OCI-LY1 (cell line): ENCODE results near the gene TFAP2E.

Source experiments
- H2AFZ ChIP-seq: fragments of 200-600 bp; sonication (generic), shearing (Covaris generic); 2 replicates; pipeline ENCODE4 v1.6.0; 2014; ENCODE audit warnings: antibody characterized with exemption, mild to moderate bottlenecking, low read length
- H3F3A ChIP-seq: fragments of 200-600 bp; sonication (generic), shearing (Covaris generic); 2 replicates; pipeline ENCODE4 v1.6.0; 2014; ENCODE audit warnings: mild to moderate bottlenecking, antibody characterized with exemption, low read length, moderate library complexity; ENCODE audit not compliant: insufficient read depth
- H3K27ac ChIP-seq: fragments of 200-600 bp; sonication (generic); 2 replicates; pipeline ENCODE4 v1.5.1; 2014; ENCODE audit warnings: low read length, mixed run types, mild to moderate bottlenecking, low read depth; ENCODE audit not compliant: poor library complexity, severe bottlenecking
- H3K27me3 ChIP-seq: fragments of 200-600 bp; sonication (generic); 2 replicates; pipeline ENCODE4 v1.6.0; 2014; ENCODE audit warnings: antibody characterized with exemption, mild to moderate bottlenecking, low read length, moderate library complexity; ENCODE audit not compliant: insufficient read depth
- H3K36me3 ChIP-seq: fragments of 200-600 bp; sonication (generic); 2 replicates; pipeline ENCODE4 v1.6.1; 2014; ENCODE audit warnings: mild to moderate bottlenecking, antibody characterized with exemption, low read length, moderate library complexity, mixed read lengths; ENCODE audit not compliant: insufficient read depth
- H3K4me1 ChIP-seq: fragments of 200-600 bp; sonication (generic); 2 replicates; pipeline ENCODE4 v1.5.1; 2014; ENCODE audit warnings: mild to moderate bottlenecking, low read length, moderate library complexity; ENCODE audit not compliant: insufficient read depth, severe bottlenecking
- H3K4me2 ChIP-seq: fragments of 200-600 bp; sonication (generic), shearing (Covaris generic); 2 replicates; pipeline ENCODE4 v1.6.1; 2014; ENCODE audit warnings: low read length
- H3K4me3 ChIP-seq: fragments of 200-600 bp; sonication (generic); 2 replicates; pipeline ENCODE4 v1.5.1; 2014; ENCODE audit warnings: low read length, low read depth, mild to moderate bottlenecking, mixed read lengths; ENCODE audit not compliant: poor library complexity, severe bottlenecking
- H3K79me2 ChIP-seq: fragments of 200-600 bp; shearing (Covaris generic); 2 replicates; pipeline ENCODE4 v1.6.1; 2016; ENCODE audit warnings: mixed run types, low read length, mixed read lengths; ENCODE audit not compliant: insufficient read depth
- H3K9ac ChIP-seq: fragments of 200-600 bp; sonication (generic), shearing (Covaris generic); 2 replicates; pipeline ENCODE4 v1.6.1; 2014; ENCODE audit warnings: mild to moderate bottlenecking, low read length, mixed read lengths
- H3K9me2 ChIP-seq: fragments of 200-600 bp; sonication (generic), shearing (Covaris generic); 2 replicates; pipeline ENCODE4 v1.6.1; 2014; ENCODE audit warnings: low read depth, mild to moderate bottlenecking, low read length, mixed read lengths
- H3K9me3 ChIP-seq: fragments of 200-600 bp; shearing (Covaris generic); 2 replicates; pipeline ENCODE4 v1.6.1; 2014; ENCODE audit warnings: low read length, mixed read lengths
- H4K20me1 ChIP-seq: fragments of 200-600 bp; sonication (generic), shearing (Covaris generic); 2 replicates; pipeline ENCODE4 v1.6.0; 2016; ENCODE audit warnings: mild to moderate bottlenecking, low read length; ENCODE audit not compliant: insufficient read depth
- CTCF ChIP-seq: fragments of 200-600 bp; sonication (generic), shearing (Covaris generic); IDR thresholded peaks from 2 replicates; pipeline ENCODE4 v1.5.1; 2017; ENCODE audit warnings: mild to moderate bottlenecking, antibody characterized with exemption, low read length, moderate library complexity, mixed read lengths
- EZH2 ChIP-seq: fragments of 200-600 bp; sonication (generic), shearing (Covaris generic); IDR thresholded peaks from 2 replicates; pipeline ENCODE4 v1.8.0; 2017; ENCODE audit warnings: borderline replicate concordance, mixed run types, mild to moderate bottlenecking, antibody characterized with exemption, low read length, moderate library complexity, mixed read lengths

The TFAP2E gene

DNA sequence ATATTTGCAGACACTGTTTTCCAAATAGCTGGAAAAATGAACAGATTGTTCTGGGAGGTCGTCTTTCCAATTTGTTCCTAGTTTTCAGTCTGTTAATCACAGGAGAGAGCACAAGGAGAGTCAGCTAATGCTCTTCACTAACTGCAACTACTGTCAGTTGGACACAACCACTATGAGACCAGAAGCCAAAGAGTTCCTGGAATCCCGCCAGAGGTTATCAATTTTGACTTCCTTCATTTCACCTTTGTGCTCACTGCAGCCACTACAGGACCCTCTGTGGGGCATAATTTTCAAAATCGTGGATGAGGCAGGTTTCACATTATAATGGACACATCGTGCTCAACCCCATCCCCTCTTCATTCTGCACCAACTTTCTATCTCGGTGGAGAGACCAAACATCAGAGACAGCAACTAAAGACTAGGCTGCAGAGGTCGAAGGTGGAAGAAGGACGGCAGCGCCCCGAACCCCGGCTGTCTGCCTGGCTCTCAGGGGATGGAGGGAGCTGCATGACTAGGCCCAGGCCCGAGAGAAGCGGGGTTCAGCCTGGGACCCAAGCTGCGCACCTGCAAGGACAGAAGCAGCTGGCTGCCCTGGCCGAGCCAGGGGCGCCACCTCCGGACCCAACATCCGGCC is 16.5 kb upstream of the TFAP2E start:
- no peak for TF ChIP-seq EZH2
- peaks cover 20% of the 10 kb centered on the region for H3K36me3 ChIP-seq
- H3F3A ChIP-seq: peaks cover 6% of the 10 kb centered on the region; the same call in 1 of the 2 replicates
- peaks cover 39% of the 10 kb centered on the region for H3K4me1 ChIP-seq
- H3K9me3 ChIP-seq: no peaks in the 10 kb centered on the region
- peak overlapping the region; percentile 88 for H3K4me3 ChIP-seq
- H3K79me2 ChIP-seq: no peaks in the 10 kb centered on the region; the same call in 1 of the 2 replicates
- H3K27ac ChIP-seq: peak overlapping the region; percentile 79
- H3K9me2 ChIP-seq: no peaks in the 10 kb centered on the region
- H3K9ac ChIP-seq: peak overlapping the region; percentile 82
- peak overlapping the region; percentile 93 for H3K4me2 ChIP-seq
- no peak overlapping the region for H2AFZ ChIP-seq
- no peaks in the 10 kb centered on the region for H4K20me1 ChIP-seq
- H3K27me3 ChIP-seq: no peaks in the 10 kb centered on the region

DNA sequence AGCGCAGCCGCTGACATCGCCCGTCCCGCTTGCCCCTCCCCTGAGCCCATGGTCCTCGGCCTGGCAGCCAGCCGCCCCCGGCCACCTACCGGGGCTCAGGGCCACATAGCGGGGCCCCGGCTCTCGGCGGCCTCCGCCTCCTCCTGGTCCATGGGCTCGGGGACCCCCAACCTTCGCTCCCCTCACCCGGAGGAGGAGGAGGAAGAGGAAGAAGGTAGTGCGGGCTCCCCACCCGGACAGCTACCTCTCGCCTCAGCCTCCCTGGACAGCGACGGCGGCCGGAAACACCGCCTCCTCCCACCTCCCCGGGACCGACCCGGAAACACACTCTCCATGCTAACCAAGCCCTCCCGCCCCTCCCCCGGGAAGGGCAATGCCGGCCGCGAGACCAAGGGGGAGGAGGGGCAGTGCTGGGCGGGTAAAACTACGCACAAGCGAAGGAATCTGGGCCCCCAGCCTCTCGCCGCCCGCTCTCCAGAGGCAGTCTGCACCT is 15.9 kb upstream of the TFAP2E start, which contains the start of gene KIAA0319L:
KIAA0319L (minus strand) TSS at position 286 of the 493 bp plus-strand sequence. CDS start 2,912 bp downstream, outside the sequence.
- H3K27me3 ChIP-seq: no peaks in the 10 kb centered on the region
- no peaks in the 10 kb centered on the region; the same call in 1 of the 2 replicates for H3K79me2 ChIP-seq
- TF ChIP-seq EZH2 (no peak), CTCF (no peak)
- H4K20me1 ChIP-seq: no peaks in the 10 kb centered on the region
- peak within 1 kb of the TSS; percentile 79 for H3K27ac ChIP-seq
- H3K9me2 ChIP-seq: no peaks in the 10 kb centered on the region
- peaks cover 6% of the 10 kb centered on the region; the same call in 1 of the 2 replicates for H3F3A ChIP-seq
- H3K9me3 ChIP-seq: no peaks in the 10 kb centered on the region
- H3K4me3 ChIP-seq: peak within 1 kb of the TSS; percentile 88
- H3K4me1 ChIP-seq: peaks cover 39% of the 10 kb centered on the region
- H3K36me3 ChIP-seq: peaks cover 14% of the 10 kb centered on the region
- peak within 1 kb of the TSS; percentile 82 for H3K9ac ChIP-seq
- peak within 1 kb of the TSS; percentile 17; the same call in 1 of the 2 replicates for H2AFZ ChIP-seq
- peak within 1 kb of the TSS; percentile 93 for H3K4me2 ChIP-seq

- H3K79me2 ChIP-seq: no peaks in the 10 kb centered on the region; the same call in 1 of the 2 replicates
Measured at GRCh38 chr1:35557611-35558373, 15.3 kb upstream of the TFAP2E start, which contains the start of gene NCDN. NCDN (plus strand) TSS chr1:35557799; CDS start chr1:35558191, 392 bp downstream.

More at GRCh38 chr1:35557611-35558373, 15.3 kb upstream of the TFAP2E start, which contains the start of gene NCDN:
- Histone ChIP-seq H2AFZ (peak within 1 kb of the TSS; percentile 17; the same call in 1 of the 2 replicates), H3K9me3 (no peaks in the 10 kb centered on the region), H3K36me3 (peaks cover 15% of the 10 kb centered on the region; the same call in 1 of the 2 replicates), H3K4me3 (peak within 1 kb of the TSS; percentile 88), H3K9ac (peak within 1 kb of the TSS; percentile 82), H4K20me1 (no peaks in the 10 kb centered on the region), H3K27ac (peak within 1 kb of the TSS; percentile 79), H3K9me2 (no peaks in the 10 kb centered on the region), H3K4me2 (peak within 1 kb of the TSS; percentile 93), H3F3A (peaks cover 6% of the 10 kb centered on the region; the same call in 1 of the 2 replicates), H3K4me1 (peaks cover 39% of the 10 kb centered on the region), H3K27me3 (no peaks in the 10 kb centered on the region)
- no peak for TF ChIP-seq EZH2
- TF ChIP-seq CTCF: no peak
